Panc1 (cell line): ENCODE results near the gene KCNAB1. TPM values are rescaled to one million over a fixed set of nuclear protein-coding genes. Genes with fewer than 3 reads are reported as not detected.

Experiments
- total RNA-seq: library from RNA; stranded (reverse); gene quantifications from one replicate; pipeline ENCODE4 v1.2.1, GENCODE V29; 2021; ENCODE audit not compliant: unreplicated experiment

KCNAB1 gene
- total RNA-seq, 1 experiment from 2014 or later, result not detected

Other genes with a start within 250 kb of the KCNAB1 start
- 137 TPM for gene GMPS, start 249.9 kb upstream of the KCNAB1 start, total RNA-seq